ENCODE results near the gene DYNC2I2. TPM values are rescaled to one million over a fixed set of nuclear protein-coding genes. Genes with fewer than 3 reads are reported as not detected.

DYNC2I2 gene
- total RNA-seq, 2 donors from 2014 or later = 87.8 to 119 TPM

- Mint-ChIP-seq H3K36me3 (ENCODE audit: low read depth) (peaks cover 81% of the 10 kb centered on the region), H3K4me1 (no peaks in the 10 kb centered on the region), H3K4me3 (no peak overlapping the region), H3K27me3 (ENCODE audit: insufficient read depth) (no peaks in the 10 kb centered on the region), H3K27ac (no peak overlapping the region), H3K9me3 (no peaks in the 10 kb centered on the region)
- no peaks in the 10 kb centered on the region for H3K27me3 ChIP-seq (ENCODE audit: control insufficient read depth, insufficient read depth, low read length, poor library complexity, severe bottlenecking)
- no peak overlapping the region for H3K9ac ChIP-seq (ENCODE audit: extremely low read depth, low read length, poor library complexity, severe bottlenecking)
- no peak for DNase-seq
- H3K36me3 ChIP-seq (ENCODE audit: control insufficient read depth, insufficient read depth, low read length) = peaks cover 93% of the 10 kb centered on the region
- WGBS, 2 experiments (ENCODE audit: insufficient coverage in 1 of 2, insufficient read length in 1 of 2) = 86 to 99% methylated on average over 3 of the region's 3 CpGs
- TF ChIP-seq CTCF (conservative IDR thresholded peaks at IDR 0.05) = no peak
- no peak overlapping the region for H3K27ac ChIP-seq (ENCODE audit: low read depth, low read length)
- no peak overlapping the region for H3K4me3 ChIP-seq (ENCODE audit: low read length)
- H3K4me1 ChIP-seq (ENCODE audit: control insufficient read depth, insufficient read depth, low read length) = no peaks in the 10 kb centered on the region
- H3K9me3 ChIP-seq (ENCODE audit: control insufficient read depth, low read length) = no peaks in the 10 kb centered on the region
Observed at GRCh38 chr9:128610897-128611296, 45.8 kb downstream of the DYNC2I2 start.

- Histone ChIP-seq H3K9ac (ENCODE audit: extremely low read depth, low read length, poor library complexity, severe bottlenecking) (no peak overlapping the region), H3K4me3 (ENCODE audit: low read length) (no peak overlapping the region), H3K9me3 (ENCODE audit: control insufficient read depth, low read length) (no peaks in the 10 kb centered on the region), H3K27me3 (ENCODE audit: control insufficient read depth, insufficient read depth, low read length, poor library complexity, severe bottlenecking) (no peaks in the 10 kb centered on the region), H3K27ac (ENCODE audit: low read depth, low read length) (no peak overlapping the region), H3K36me3 (ENCODE audit: control insufficient read depth, insufficient read depth, low read length) (peaks cover 88% of the 10 kb centered on the region), H3K4me1 (ENCODE audit: control insufficient read depth, insufficient read depth, low read length) (no peaks in the 10 kb centered on the region)
- WGBS, 2 experiments (ENCODE audit: insufficient coverage in 1 of 2, insufficient read length in 1 of 2) = 93 to 95% methylated on average over 15 to 16 of the region's 16 CpGs
- Mint-ChIP-seq H3K36me3 (ENCODE audit: low read depth) (peaks cover 79% of the 10 kb centered on the region), H3K27me3 (ENCODE audit: insufficient read depth) (no peaks in the 10 kb centered on the region), H3K27ac (no peak overlapping the region), H3K9me3 (no peaks in the 10 kb centered on the region), H3K4me3 (no peak overlapping the region), H3K4me1 (no peaks in the 10 kb centered on the region)
- TF ChIP-seq CTCF (conservative IDR thresholded peaks at IDR 0.05) = no peak
- DNase-seq = no peak
Observed at GRCh38 chr9:128607642-128608350, 48.9 kb downstream of the DYNC2I2 start.

- H3K4me3 Mint-ChIP-seq = no peak overlapping the region
- 94 to 100% methylated on average over 3 to 8 of the region's 8 CpGs for WGBS, 2 experiments (ENCODE audit: insufficient coverage in 1 of 2, insufficient read length in 1 of 2)
- no peak overlapping the region for H3K9ac ChIP-seq (ENCODE audit: extremely low read depth, low read length, poor library complexity, severe bottlenecking)
- H3K4me3 ChIP-seq (ENCODE audit: low read length) = no peak overlapping the region
- no peaks in the 10 kb centered on the region for H3K9me3 ChIP-seq (ENCODE audit: control insufficient read depth, low read length)
- H3K9me3 Mint-ChIP-seq = no peaks in the 10 kb centered on the region
- H3K36me3 Mint-ChIP-seq (ENCODE audit: low read depth) = peaks cover 73% of the 10 kb centered on the region
- H3K4me1 Mint-ChIP-seq = no peaks in the 10 kb centered on the region
- H3K27me3 ChIP-seq (ENCODE audit: control insufficient read depth, insufficient read depth, low read length, poor library complexity, severe bottlenecking) = no peaks in the 10 kb centered on the region
- no peak for DNase-seq
- no peaks in the 10 kb centered on the region for H3K27me3 Mint-ChIP-seq (ENCODE audit: insufficient read depth)
- no peak for TF ChIP-seq CTCF (conservative IDR thresholded peaks at IDR 0.05)
- H3K27ac Mint-ChIP-seq = peak overlapping the region; percentile 8
- peaks cover 85% of the 10 kb centered on the region for H3K36me3 ChIP-seq (ENCODE audit: control insufficient read depth, insufficient read depth, low read length)
- no peaks in the 10 kb centered on the region for H3K4me1 ChIP-seq (ENCODE audit: control insufficient read depth, insufficient read depth, low read length)
- no peak overlapping the region for H3K27ac ChIP-seq (ENCODE audit: low read depth, low read length)
Observed at GRCh38 chr9:128603697-128604096, 53.0 kb downstream of the DYNC2I2 start.

Data from endodermal cell (in vitro differentiated cells).